GM19468 (cell line): ENCODE results near the gene ANKRD28.
"Not testable (repeated sequence)": the region's sequence is repeated elsewhere in the genome, so short reads cannot be mapped to it uniquely, and the experiment has no call there.

Source experiments
- ATAC-seq: cut with Tn5 transposase; IDR thresholded peaks from one replicate; pipeline ENCODE4 v1.9.1; 2021; ENCODE audit warnings: mild to moderate bottlenecking, moderate library complexity, moderate number of reproducible peaks; ENCODE audit not compliant: unreplicated experiment; ENCODE audit errors: extremely low read depth

ANKRD28 gene

GRCh38 chr3:15778332-15778858, 19.4 kb downstream of the ANKRD28 start:
- no peak for ATAC-seq

DNA sequence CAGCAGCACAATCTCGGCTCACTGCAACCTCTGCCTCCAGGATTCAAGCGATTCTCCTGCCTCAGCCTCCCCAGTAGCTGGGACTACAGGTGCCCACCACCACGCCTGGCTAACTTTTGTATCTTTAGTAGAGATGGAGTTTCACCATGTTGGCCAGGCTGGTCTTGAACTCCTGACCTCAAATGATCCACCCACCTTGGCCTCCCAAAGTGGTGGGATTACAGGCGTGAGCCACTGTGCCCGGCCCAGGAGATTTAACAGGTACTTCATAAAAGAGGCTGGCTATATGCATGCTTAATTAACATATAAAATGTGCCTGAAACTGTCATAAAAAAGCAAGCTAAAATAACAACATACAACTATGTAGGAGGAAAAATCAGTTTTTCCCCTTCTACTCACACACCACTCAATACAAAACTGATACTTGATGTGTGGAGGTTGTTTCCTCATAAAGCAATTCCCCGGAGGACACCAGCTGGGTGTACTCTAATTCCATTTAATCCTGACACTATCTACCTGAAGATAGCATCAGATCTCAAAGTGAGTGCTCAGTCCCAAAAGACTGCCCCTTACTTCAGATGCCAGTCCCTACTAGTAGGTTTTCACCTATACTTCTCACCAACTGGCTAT, 22.7 kb downstream of the ANKRD28 start:
- ATAC-seq = peak; percentile 21

DNA sequence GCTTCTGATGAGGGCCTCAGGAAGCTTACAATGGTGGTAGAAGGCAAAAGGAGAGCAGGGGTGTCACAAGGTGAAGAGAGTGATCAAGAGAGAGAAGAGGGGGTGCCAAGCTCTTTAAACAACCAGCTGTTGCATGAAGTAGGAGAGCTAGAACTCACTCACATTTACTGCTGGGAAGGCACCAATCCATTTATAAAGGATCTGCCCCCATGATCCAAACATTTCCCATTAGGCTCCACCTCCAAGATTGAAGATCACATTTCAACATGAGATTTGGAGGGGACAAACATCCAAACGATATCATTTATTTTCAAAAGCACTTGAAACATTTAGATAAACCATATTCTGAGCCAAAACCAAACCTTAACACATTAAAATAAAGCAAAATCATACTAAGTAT, 26.3 kb downstream of the ANKRD28 start:
- no peak for ATAC-seq

GRCh38 chr3:15769256-15769915, 28.4 kb downstream of the ANKRD28 start:
- ATAC-seq = no peak

DNA sequence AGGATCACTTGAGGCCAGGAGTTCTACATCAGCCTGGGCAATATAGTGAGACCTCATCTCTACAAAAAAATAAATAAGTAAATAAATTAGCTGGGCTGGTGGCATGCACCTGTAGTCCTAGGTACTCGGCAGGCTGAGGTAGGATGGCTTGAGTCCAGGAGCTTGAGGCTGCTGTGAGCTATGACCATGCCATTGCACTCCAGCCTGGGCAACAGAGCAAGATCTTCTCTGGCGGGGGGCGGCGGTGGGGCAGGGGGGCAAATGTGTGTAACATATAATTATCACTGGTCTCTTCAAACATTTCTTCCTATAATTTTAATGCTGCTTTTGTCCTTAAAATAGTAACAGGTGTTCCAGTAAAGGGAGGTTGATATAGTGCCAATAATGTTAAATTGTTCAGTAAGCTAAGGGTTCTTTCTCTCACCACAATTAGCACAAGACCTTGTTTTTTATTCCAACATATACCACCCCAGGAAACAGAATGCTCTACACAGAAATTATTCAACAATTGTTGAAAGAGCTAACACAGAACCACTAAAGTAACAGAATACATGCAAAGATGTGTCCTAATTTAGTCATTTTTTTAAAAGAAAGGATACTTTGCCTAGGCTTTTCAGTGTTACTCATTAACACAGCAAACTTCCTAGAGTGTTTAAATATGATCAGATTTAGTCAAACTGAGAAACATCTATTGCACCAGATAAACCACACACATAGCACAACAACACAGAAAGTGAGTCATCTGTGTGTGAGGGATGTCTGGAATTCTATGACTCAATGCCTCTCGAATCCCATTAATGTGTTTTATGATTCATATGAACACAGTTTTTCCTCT, 29.1 kb downstream of the ANKRD28 start:
- peak; percentile 65 for ATAC-seq

GRCh38 chr3:15766406-15766805, 31.4 kb downstream of the ANKRD28 start:
- ATAC-seq = no peak

DNA sequence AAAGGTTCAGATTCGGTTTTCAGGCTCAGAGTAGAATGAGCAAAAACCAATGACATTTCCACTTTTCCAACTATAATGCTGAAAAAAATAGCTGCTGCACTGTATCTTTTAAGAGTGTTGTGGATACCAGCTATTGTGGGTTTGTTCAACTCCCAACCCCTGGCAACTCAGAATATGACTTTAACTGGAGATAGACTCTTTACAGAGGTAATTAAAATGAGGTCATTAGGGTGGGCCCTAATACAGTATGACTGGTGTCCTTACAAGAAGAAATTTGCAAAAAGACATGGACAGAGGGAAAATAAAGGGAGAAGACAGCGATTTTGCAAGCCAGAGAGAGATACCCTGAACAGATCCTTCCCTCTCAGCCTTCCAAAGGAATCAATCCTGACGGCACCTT, 39.5 kb downstream of the ANKRD28 start:
- no peak for ATAC-seq

GRCh38 chr3:15757824-15758223, 40.0 kb downstream of the ANKRD28 start:
- no peak for ATAC-seq

GRCh38 chr3:15756505-15756904, 41.3 kb downstream of the ANKRD28 start:
- ATAC-seq = no peak

GRCh38 chr3:15755780-15756179, 42.0 kb downstream of the ANKRD28 start:
- no peak for ATAC-seq

GRCh38 chr3:15755181-15755580, 42.6 kb downstream of the ANKRD28 start:
- ATAC-seq = no peak

DNA sequence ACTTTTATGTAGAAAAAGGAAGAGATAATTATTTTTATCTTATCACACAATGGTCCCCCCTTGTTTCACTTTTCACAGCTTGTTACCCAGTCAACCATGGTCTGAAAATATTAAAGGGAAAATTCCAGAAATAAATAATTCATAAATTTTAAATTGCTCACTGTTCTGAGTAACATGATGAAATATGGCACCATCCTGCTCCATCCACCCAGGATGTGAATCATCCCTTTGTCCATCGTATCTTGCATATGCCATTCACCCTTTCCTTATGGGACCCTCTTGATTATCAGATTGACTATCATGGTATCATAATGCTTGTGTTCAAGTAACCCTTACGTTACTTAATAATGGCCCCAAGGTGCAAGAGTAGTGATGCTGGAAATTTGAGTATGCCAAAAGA, 43.7 kb downstream of the ANKRD28 start:
- no peak for ATAC-seq

DNA sequence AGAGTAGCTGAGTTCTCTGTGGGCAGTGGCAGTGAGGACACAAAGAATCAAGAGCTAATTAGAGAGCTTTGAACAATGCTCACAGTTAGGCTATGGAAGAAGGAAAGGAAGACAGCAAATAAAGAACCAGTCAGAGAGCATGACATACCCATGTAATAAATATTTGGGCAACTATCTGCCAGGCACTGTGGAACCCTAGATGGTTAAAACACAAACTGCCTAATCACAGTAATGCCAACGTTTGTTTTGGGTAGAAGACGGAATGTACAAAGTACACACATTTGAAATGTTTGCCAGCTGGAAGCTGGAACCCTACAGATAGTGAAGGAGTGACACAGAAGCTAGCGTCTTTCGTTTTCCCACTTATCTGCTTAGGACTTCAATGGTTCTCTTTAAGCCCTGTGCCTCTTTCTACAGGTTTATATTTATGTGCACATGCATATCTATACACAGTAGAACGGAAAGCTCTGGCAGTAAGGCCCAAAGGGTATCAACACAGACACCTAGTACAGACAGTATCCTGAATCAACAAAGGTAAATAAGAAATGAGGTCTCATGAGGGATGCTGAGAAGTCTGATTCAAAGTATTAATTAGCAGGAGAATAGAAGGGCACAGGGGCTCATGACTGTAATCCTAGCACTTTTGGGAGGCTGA, 44.6 kb downstream of the ANKRD28 start:
- ATAC-seq = no peak

- ATAC-seq = no peak
Observed at GRCh38 chr3:15750879-15751278, 46.9 kb downstream of the ANKRD28 start.

DNA sequence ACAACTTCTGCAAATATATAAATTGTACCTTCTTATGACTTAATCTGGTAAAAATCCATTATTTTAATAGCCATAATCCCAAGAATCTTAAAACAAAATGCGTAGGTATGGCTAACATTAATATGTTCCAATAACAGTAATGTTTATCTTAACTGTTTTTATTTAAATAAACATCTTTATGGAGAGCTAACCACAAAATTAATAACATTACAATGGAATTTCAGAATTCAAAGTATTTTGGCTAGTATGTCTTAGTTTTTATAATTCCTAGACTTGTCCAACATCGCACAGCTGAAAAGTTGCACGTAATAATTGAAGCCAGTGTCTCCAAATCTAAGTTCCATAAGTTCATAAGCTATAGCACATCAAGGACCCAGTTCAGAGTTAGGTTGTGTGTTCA, 47.6 kb downstream of the ANKRD28 start:
- no peak for ATAC-seq

DNA sequence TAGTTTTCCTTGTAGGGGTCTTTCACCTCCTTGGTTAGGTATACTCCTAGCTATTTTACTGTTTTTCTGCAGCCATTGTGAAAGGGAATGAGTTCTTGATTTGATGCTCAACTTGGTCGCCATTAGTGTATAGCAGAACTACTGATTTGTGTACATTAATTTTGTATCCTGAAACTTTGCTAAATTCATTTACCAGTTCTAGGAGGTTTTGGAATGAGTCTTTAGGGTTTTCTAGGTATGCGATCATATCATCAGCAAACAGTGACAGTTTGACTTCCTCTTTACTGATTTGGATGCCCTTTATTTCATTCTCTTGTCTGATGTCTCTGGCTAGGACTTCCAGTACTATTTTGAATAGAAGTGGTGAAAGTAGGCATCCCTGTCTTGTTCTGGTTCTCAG, 51.9 kb downstream of the ANKRD28 start:
- ATAC-seq = not testable (repeated sequence)

GRCh38 chr3:15744176-15744575, 53.6 kb downstream of the ANKRD28 start:
- no peak for ATAC-seq

GRCh38 chr3:15743587-15744009, 54.2 kb downstream of the ANKRD28 start:
- no peak for ATAC-seq

GRCh38 chr3:15742236-15742635, 55.5 kb downstream of the ANKRD28 start:
- not testable (repeated sequence) for ATAC-seq

DNA sequence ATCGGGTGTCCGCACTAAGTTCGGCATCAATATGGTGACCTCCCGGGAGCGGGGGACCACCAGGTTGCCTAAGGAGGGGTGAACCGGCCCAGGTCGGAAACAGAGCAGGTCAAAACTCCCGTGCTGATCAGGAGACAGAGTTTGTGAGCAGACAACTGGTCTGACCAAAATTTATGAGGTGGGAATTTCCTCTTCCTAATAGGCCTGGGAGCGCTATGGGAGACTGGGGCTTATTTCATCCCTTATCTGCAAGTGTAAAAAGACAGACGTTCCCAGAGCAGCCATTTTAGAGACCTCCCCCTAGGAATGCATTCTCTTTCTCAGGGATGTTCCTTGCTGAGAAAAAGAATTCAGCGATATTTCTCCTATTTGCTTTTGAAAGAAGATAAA, 59.2 kb downstream of the ANKRD28 start:
- not testable (repeated sequence) for ATAC-seq
